IPS-11a (cell line): ENCODE measurements around the gene MN1.

Source experiments
- H3K4me3 ChIP-seq: one replicate; pipeline ENCODE4 v1.5.1; 2013; ENCODE audit warnings: low read depth, low read length, control low read depth

MN1 gene

GRCh38 chr22:27745809-27746208 is 55.7 kb downstream of the MN1 start:
- no peak overlapping the region for H3K4me3 ChIP-seq

- no peak overlapping the region for H3K4me3 ChIP-seq
Observed at GRCh38 chr22:27745154-27745553, 56.4 kb downstream of the MN1 start.

- H3K4me3 ChIP-seq: peak overlapping the region; percentile 28
Observed at GRCh38 chr22:27744078-27744477, 57.5 kb downstream of the MN1 start.

- H3K4me3 ChIP-seq: no peak overlapping the region
Observed at GRCh38 chr22:27740202-27740748, 61.3 kb downstream of the MN1 start.

DNA sequence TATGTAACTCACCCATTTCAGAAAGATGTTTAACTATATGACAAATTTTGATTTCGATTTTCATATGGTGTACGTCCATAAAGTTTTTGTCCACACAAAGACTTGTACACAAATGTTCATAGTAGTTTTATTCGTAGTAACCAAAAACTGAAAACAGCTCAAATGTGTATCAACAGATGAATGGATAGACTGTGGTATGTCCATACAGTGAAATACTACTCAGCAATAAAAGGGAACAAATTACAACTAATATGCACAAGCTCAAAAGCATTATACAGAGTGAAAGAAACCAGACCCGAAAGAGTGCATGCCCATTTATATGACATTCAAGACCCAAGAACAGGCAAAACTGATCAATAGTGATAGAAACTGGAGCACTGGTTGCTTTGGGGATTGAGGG is 64.0 kb downstream of the MN1 start:
- H3K4me3 ChIP-seq: no peak overlapping the region

DNA sequence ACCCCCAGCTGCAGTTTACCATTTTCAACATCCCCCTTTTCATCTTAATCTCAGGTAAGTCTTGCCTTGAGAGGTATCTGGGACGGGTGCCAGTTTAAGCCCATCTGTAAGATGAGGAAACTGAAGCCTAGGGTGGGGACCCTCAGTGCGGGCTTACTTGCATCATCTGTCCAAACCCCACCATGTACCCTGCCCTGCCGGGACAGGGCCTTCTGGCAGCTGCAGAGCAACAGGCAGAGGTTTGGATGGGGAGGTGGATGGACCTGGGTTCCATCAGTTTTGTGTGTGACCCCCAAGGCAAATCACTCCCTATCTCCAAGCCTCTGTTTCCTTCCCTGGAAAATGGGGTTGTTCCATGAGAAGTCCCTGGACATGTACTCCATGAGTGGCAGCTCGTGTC is 67.5 kb downstream of the MN1 start:
- no peak overlapping the region for H3K4me3 ChIP-seq

GRCh38 chr22:27732841-27733240 is 68.7 kb downstream of the MN1 start:
- no peak overlapping the region for H3K4me3 ChIP-seq

- no peak overlapping the region for H3K4me3 ChIP-seq
Observed at GRCh38 chr22:27732391-27732790, 69.2 kb downstream of the MN1 start.

DNA sequence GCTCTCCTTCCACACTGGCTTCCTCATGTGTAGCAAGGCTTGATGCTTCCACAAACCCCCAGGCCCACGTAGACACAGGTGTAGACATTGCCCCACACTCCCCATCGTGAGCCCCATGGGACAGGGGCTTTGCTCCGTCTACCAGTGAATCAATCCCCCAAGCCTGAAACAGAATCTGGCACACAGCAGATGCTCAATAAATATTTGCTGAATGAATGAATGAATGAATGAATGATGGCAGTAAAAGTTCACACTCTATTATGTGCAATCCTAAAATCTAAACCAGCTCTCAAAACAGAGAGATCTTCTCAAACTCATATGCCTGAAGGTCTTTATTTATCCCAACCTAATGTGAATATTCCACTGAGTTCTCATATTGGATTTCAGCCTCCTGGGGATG is 69.9 kb downstream of the MN1 start:
- no peak overlapping the region for H3K4me3 ChIP-seq

DNA sequence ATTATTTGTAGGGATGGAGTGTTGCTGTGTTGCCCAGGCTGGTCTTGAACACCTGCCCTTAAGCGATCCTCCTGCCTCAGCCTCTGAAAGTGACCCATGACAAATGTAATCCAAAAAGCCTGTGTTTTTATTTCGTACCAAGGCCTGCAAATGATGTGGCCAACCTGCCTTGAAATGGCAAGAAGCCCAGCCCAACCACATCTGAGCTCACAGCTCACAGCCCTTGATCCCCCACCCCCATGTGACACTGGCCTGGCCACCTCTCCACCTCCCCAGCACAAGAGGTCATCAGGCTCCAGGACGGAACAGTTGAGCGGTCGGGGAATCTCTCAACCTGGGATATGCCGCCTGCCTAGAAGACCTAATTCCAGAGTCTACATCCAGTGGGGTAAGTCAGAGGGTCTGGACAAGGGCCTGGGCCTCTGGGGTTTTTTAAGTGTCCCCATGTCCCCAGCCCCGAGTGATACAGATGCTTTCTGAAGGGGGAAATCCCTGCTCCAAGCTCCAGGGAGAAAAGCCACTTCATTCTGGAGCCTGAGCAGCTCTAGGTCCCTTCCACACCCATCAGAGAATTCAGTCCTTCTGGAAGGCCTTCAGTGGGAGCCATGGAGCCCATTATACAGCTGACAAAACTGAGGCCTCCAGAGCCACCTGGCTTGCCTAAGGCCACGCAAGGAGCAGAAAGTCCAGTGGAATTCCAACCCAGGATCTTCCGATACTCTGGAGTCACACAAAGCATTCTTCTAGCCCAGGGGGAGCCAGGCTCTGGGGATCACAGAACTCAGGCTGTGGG is 70.7 kb downstream of the MN1 start:
- no peak overlapping the region for H3K4me3 ChIP-seq

DNA sequence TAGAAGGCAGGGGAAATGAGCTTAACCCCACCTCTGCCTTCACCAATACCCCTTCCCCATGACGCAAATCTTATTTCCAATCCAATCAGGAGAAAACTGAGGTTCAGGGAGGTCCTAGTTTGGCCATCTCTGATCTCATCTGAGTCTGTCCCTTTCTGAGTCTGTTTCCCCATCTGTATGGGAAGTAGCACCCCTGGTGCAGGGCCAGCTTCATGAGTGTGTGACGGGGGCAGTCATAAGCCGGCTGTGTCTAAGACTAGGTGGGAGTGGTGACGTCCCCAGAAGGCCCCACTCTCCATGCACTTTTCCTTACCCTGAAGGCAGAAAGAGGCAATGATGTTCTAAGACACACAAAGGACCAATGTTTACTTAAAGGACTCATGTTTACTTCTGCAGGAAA is 72.3 kb downstream of the MN1 start:
- no peak overlapping the region for H3K4me3 ChIP-seq

- H3K4me3 ChIP-seq: no peak overlapping the region
Observed at GRCh38 chr22:27727673-27728451, 73.7 kb downstream of the MN1 start.

- no peak overlapping the region for H3K4me3 ChIP-seq
Observed at GRCh38 chr22:27726686-27727449, 74.7 kb downstream of the MN1 start.

DNA sequence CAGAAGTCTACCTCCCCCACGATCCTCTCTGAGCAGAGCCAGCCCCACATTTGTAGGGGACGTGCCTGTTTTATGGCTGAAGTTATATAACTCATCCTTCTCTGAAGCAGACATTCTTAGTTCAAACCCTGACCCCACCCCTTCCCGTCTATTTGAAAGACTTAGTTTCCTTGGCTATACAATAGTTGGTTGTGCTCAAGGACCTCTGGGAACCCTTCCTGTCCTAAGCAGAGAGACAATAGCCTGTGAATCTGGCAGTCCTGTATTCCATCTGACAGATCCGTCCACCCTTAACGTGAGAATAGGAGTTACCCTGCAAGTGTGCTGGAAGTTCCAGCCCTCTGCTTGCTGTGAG is 75.2 kb downstream of the MN1 start:
- no peak overlapping the region for H3K4me3 ChIP-seq

DNA sequence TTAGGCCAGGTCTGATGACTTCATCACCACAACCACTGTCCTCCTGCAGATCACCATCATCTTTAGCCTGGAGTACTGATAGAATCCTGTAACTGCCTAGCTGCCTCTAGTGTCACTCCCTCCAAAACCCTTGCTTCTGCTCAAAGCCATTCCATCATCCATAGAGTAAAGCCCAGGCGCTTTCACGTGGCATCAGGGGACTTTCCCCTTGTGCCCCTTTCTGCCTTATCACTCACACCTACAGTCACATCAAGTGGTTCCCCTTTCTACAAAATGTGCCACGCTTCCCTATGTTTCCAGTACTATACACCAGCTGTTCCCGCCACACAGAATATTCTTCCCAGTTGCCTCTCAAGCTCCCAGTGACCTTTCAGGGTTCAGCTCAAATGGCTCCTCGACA is 75.9 kb downstream of the MN1 start:
- no peak overlapping the region for H3K4me3 ChIP-seq

DNA sequence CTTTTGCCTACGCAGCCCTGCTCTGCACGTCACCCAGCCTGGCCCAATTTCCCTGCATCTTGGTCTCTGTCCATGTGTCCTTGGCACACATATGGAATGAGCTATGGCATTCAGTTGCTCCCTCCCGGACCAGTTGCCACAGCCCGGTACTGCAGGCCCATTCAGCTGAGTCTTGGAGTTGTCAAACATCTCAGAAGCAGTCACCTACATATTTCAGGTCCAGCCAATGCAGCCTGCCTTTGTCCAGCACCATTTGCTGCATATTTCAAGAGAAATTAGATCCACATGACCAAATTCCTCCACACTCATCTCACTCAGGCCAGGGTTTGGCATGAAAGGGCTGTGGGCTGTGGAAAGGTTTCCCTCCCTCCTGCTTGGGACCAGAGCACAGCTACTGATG is 76.8 kb downstream of the MN1 start:
- H3K4me3 ChIP-seq: no peak overlapping the region

DNA sequence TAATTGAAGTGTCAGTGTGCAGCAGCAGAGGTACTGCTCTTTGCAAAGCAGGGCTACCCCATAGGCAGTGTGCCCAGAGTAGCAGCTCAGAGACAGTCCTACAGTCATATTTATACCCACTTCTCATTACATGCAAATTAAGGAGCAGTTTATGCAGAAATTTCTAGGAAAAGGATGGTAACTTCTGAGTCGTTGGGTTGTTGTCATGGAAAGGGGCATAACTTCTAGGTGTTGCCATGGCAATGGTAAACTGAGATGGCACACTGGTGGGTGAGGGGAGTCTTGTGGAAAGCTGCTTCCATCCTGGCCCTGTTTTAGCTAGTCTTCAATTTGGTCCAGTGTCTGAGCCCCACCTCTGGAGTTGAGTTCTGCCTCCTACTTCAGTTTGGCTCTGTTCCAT is 77.4 kb downstream of the MN1 start:
- no peak overlapping the region for H3K4me3 ChIP-seq

- no peak overlapping the region for H3K4me3 ChIP-seq
Observed at GRCh38 chr22:27723708-27724107, 77.8 kb downstream of the MN1 start.

DNA sequence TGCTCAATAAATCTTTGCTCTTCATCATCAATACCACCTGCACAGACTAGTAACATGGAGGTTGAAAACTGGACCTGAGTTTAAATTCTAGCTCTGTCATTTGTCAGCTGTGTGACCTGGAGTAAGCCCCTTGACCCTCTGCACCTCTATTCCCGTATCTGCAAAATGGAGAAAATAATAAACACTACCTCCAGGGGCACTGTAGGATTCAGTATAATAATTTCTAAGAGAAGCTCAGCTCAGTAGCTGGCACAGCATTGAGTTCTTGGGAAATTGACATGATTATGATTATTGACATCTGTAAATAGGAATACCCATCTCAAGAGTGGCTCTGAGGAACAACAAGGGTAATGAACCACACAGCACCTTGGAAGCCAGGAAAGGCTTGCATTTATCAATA is 78.4 kb downstream of the MN1 start:
- no peak overlapping the region for H3K4me3 ChIP-seq

GRCh38 chr22:27720860-27721259 is 80.7 kb downstream of the MN1 start:
- H3K4me3 ChIP-seq: no peak overlapping the region

DNA sequence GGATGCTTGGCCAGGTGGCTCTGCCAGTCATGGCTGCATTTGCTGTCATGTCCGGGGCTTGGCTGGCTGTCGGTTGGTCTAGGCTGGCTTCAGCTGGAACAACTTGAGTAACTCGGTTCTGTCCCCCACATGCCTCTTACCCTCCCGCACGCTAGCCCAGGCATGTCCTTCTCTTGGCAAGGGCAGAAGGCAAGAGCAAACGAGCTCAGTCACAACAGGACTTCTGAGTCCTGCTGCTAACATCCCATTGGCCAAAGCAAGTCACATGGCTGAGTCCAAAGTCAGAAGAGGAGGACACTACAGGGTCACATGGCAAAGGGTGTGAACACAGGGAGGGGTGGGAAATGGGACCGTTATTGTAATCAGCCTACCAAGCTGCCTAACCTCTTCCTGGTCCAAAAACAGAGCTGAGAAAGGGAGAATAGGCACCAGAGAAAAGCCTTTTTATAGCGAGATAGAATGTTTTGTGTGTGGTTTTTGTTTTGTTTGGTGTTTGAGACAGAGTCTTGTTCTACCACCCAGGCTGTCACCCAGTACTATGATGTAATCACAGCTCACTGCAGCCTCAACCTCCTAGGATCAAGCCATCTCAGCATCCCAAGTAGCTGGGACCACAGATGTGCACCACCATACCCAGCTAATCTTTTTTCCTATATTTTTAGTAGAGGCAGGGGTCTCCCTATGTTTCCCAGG is 81.9 kb downstream of the MN1 start:
- H3K4me3 ChIP-seq: no peak overlapping the region
